ENCODE measurements around the gene NLGN1.

GRCh38 chr3:174308736-174309135 is 911.2 kb downstream of the NLGN1 start:
- TF ChIP-seq, protein P1, sequence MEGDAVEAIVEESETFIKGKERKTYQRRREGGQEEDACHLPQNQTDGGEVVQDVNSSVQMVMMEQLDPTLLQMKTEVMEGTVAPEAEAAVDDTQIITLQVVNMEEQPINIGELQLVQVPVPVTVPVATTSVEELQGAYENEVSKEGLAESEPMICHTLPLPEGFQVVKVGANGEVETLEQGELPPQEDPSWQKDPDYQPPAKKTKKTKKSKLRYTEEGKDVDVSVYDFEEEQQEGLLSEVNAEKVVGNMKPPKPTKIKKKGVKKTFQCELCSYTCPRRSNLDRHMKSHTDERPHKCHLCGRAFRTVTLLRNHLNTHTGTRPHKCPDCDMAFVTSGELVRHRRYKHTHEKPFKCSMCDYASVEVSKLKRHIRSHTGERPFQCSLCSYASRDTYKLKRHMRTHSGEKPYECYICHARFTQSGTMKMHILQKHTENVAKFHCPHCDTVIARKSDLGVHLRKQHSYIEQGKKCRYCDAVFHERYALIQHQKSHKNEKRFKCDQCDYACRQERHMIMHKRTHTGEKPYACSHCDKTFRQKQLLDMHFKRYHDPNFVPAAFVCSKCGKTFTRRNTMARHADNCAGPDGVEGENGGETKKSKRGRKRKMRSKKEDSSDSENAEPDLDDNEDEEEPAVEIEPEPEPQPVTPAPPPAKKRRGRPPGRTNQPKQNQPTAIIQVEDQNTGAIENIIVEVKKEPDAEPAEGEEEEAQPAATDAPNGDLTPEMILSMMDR (IDR thresholded peaks at IDR 0.05 in 2 of 3, conservative IDR thresholded peaks at IDR 0.05 in 1 of 3; ENCODE audit: borderline replicate concordance in 1 of 3, insufficient read depth in 1 of 3, low read depth in 2 of 3, low read length in 2 of 3), result no peak
- TF ChIP-seq EGR1 (IDR thresholded peaks at IDR 0.05; ENCODE audit: low read depth), result no peak
- TF ChIP-seq POLR2AphosphoS5 (IDR thresholded peaks at IDR 0.05; ENCODE audit: low read depth, low read length), result no peak
- TF ChIP-seq, protein P2, sequence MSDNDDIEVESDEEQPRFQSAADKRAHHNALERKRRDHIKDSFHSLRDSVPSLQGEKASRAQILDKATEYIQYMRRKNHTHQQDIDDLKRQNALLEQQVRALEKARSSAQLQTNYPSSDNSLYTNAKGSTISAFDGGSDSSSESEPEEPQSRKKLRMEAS (IDR thresholded peaks at IDR 0.05), result no peak
- no peak for TF ChIP-seq POLR2A (IDR thresholded peaks at IDR 0.05; ENCODE audit: borderline replicate concordance, extremely low read depth, insufficient read depth, insufficient read length)
